Activated CD4-positive, alpha-beta T cell treated with anti-CD3 and anti-CD28 coated beads, Interleukin-2, amount 50 U/mL, for 16 hours (primary cell): ENCODE results near the gene NOX5.

Source experiments
- DNase-seq: peaks from one replicate; pipeline ENCODE4 v3.0.0-alpha.2; 2020

Gene NOX5

DNA sequence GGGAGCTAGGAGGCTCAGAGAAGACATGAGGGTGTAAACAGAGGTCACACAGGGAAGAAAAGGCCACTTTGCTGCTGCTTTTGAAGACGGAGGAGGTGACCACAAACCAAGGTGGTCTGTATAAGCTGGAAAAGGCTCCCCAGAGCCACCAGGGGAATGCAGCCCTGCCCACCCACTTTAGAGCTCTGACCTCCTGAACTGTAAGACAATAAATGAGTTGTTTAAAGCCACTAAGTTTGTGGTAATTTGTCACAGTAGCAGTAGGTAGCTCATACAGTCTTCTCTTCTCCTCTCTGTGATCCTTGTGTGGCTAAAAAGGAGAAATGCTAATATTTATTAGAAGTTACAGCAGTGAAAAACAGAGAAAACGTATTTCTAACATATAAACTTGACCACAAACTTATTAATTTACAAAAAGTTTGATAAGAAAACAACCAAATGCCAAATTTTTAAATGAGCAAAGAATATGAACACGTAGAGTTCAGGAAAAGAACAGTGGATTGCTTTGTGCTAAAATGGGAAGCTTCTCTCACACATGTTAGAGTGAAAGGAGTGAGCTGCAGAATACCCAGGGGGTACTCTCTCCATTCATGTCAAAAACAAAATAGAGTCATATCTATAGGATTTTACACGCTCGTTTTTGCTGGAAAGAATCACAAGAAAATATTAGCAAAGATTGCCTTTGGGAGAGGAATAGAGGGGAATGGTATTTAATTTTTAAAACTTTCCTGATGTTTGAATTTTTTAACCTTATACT is 71.0 kb downstream of the NOX5 start:
- DNase-seq = no peak

- no peak for DNase-seq
These were observed 72.1 kb downstream of the NOX5 start for GRCh38 chr15:69086427-69087204.

DNA sequence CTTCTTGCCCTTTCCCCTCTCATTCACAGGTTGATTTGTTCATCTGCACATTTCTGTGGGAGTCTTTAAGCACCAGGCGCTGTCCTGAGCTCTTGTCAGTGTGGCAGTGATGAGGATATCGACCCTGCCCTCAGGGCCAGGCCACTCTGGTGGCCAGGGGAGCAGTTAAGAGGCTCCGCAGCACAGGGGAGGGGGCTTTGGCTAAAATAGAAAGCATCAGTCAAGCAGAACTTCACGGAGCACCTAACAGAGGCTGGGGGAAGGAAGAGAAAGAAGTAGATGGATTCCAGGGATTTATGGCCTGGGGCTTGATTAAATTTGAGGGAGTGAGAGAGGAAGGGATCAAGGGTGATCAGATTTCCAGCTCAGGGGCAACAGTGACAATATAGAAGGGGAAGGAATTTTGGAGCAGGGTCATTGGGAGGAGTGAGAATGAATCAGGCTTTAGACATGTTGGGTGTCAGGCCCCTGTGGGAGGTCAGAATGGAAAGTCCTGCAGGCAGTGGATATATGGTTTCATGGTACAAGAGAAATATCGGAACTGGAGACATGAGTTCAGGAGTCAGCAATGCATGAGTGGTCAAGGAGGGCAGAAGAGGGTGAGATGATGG is 73.0 kb downstream of the NOX5 start:
- DNase-seq = no peak

DNA sequence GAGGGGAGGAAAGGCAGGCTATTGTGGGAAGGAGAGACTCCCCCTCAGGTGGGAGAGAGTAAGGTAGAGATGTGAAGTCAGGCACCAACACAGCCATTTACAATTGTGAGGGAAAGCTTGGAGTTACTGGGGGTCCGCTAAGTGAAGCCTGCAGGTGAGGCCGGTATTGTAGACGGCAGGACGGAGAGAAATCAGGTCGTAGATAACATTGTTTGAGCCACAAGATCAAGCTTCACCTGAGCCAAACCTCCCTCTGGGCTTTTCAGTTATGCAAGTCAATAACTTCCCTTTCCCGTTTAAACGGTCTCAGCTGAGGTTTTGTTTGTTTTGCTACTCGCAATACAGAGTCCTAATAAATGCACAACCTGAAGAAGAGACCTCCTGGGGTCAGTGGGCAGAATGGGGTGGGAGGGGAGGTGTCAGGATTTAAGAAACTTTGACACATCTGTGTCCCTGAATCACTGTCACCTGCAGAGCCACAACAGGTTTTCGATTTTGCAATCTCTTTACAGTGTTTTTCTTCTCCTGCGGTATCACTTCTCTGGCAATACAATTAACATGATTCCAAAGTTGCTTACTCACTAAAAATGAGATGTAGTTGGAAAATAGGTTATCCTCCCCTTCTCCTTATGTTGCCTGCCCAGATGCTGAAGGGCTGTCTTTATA is 73.9 kb downstream of the NOX5 start:
- no peak for DNase-seq

- DNase-seq = no peak
These were observed 74.8 kb downstream of the NOX5 start for GRCh38 chr15:69089258-69089657.

GRCh38 chr15:69090197-69090948 is 75.9 kb downstream of the NOX5 start:
- DNase-seq = no peak

DNA sequence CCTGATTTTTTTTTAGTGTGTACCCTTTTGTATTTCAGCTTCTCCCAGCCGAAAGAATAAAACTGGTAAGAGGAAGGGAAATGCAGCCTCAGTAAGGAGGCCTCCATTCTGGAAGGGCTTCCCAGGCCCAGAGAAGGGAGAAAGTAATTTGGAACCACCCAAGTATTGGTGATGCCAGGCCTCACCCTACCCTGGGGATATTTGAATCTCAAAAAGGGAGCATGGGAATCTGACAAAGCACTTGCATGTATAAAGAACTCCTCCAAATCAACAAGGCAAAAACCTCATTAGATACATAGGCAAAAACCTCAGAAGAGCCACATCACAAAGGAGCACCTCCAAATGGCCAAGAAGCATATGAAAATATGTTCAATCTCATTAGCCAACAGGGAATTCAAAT is 77.2 kb downstream of the NOX5 start:
- DNase-seq = no peak

GRCh38 chr15:69092159-69092558 is 77.7 kb downstream of the NOX5 start:
- no peak for DNase-seq

- DNase-seq = no peak
These were observed 78.6 kb downstream of the NOX5 start for GRCh38 chr15:69093127-69093526.

DNA sequence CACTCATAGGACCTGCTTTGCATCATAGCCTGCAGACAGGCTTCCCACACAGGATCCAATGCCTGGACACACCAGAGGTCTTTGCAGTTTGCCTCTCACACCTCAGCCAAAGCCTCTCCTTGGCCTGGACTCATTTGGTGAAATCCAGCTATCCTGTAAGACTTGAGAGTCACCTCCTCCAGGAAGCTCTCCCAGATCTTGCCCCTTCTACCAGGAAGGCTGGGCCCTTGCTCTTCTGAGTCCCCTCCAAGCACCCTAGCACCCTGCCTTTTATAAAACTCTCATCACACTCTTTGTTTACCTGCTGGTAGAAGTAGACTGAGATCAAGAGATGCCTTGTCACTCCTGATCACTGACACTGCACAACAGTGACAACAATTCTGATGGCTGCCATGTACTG is 79.1 kb downstream of the NOX5 start:
- DNase-seq = no peak

DNA sequence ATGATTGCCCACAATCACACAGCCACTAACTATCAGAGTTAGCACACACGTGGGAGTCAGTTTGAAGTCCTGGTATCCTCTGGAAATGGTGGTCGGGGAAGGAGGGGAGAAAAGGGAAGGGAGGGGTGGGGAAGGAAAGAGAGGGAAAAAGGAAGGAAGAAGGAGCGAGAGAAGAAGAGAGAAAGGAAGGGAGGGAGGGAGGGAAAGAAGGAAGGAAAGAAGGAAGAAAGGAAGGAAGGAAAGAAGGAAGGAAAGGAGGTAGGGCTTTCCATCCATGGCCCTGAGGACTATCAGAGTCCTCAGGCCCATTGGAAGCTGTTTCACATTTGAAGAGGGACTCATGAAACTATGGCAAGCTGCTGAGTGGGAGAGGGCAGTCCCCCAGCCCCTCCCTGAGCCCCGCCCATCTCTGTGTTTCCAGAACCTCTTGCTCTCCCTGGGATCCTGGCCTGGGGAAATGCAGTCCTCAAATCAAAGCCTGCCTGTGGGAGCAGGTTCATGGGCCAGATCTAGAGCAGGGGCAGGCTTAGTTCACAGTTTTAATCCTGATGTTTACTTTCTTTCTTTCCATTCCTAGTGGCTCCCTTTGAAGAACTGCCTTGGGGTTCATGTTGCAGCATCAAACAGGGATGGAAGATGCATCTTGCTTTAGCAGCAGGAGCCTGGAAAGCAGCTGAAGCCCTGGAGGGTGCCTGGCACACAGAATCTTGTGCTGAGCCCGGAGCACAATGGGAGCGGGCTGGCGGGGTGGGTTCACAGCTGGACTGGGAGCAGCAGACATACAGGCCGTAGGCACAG is 79.8 kb downstream of the NOX5 start:
- no peak for DNase-seq

- no peak for DNase-seq
These were observed 80.8 kb downstream of the NOX5 start for GRCh38 chr15:69095274-69095673.

DNA sequence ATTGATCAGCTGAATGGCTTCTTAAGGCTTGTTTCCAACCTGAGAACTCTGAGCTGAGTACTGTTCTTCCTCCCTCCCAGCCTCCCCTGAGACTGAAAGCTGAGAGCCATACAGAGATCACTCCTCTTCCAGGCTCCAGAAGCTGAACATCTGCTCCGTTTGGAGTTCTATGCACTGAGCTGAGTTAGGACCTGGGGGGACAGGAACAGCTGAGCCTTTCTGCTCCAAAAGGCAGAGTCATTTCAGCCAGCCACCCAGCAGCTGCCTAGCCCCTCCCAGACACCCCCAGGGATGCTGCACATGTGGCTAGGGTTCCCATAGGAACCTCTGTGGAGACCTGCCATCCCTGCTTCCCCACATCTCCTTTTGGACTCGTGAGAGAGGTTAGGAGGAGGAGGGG is 81.7 kb downstream of the NOX5 start:
- no peak for DNase-seq

- DNase-seq = no peak
These were observed 82.1 kb downstream of the NOX5 start for GRCh38 chr15:69096626-69097025.

DNA sequence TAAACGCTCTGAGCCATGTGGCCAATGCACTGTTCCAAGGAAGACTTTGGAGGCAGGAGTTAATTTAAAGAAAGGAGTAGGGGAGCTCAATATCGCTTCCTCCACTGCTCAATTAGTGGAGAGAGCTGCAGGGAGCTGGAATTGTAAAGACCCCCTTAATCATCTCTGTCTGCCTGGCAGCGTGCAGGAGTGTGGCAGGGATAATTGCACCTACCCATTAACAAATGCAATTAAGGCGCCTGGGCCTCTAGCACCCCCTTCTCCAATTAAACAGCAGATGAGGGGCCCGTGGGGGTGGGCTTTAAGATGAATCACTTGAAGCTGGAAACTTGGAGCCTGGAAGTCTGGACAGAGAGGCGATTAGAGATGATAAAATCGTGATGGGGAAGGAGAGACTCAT is 84.3 kb downstream of the NOX5 start:
- DNase-seq = no peak

DNA sequence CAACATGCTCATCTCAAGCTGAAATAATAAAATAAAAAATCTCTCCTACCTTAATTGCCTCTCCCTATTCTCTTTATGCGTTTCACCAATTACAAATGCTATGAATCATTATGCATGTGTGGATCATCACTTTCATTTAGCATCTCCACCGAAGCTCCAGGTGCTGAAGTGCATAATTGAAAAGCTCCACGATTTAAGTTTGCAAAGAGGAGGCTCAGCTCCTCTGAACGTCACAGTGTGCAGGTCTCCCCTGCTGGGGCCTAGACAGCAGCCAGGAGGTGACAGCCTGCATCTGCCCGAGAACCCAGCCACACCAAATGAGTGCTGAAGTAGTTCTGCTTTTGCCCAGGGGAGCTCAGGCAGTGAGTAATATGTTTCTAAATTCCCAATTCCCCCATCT is 85.4 kb downstream of the NOX5 start:
- DNase-seq = no peak

DNA sequence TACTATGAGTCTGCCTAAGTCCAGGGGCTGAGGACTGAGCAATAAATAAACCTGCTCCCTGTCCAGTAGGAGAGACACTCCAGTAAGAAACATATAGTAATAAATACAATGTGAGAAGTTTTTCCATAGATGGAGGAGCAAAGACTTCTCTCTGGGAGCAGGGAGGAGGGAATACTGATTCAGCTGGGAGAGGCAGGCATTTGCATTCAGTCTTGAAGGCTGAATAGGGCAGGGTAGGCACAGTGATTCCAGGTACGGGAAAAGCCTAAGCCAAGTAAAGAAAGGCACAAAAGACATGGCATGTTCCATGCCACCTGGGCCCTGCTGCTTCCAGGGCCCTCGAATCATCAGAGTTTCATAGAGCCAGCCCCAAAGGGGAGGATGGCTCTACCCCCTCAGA is 86.3 kb downstream of the NOX5 start:
- no peak for DNase-seq

- DNase-seq = peak; percentile 39
These were observed 89.7 kb downstream of the NOX5 start for GRCh38 chr15:69104050-69104750.

DNA sequence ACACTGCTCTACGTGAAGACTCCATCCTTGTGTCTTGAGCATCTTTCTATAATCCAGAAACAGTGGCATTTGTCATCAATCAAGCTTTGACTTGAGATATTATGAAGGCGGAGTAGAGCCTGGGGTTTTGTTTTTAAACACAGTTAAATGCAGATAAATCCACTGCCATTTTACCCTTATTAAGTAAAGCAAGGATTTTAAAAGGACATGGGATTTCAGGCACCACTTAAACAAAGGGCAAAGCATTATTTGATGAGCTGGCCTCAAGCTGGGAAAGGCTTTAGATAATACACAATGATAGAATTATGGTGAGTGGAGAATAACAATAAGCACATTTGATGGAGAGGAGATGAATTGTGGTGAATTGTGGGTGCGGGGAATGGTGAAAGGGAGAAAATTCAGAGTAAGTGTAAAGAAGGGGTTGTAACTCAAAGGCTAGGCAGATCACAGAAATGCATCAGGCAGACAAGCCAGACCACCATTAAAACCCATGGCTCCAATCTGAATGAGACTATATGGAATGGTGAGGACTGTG is 91.0 kb downstream of the NOX5 start:
- DNase-seq = no peak

DNA sequence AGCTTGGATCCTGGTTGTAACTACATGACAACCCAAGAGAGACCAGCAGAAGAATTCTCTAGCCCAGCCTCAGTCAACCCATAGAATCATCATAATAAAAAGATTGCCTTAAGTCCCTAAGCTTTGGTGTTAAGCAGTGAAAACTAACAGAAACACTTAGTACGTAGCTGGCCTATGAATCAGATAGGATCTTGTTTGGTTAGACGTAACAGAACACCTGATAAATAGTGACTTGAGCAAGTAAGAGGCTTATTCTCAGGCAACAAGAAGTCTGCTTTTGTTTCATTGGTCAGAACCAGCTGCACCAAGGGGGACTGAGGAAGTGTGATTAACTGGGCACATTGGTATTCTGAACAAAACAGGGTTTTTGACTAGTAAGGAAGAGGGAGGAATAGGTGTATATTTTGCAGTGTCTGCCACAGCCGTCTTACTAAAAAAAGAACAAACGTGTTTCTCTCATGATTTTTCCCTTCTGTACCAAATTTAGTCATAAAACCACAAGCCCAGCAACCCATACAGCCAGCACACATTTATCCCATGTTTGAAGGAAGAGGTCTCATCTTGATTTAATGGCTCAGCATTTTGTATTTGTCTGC is 92.6 kb downstream of the NOX5 start:
- DNase-seq = peak; percentile 62
